Muscle of leg (tissue), 11 donors: ENCODE results near the gene ACAD10. TPM values are rescaled to one million over a fixed set of nuclear protein-coding genes. Genes with fewer than 3 reads are reported as not detected.

Experiments used
- DNase-seq: peaks from one replicate; pipeline ENCODE4 v3.0.0; 2013
- H3K27ac ChIP-seq: one replicate; pipeline ENCODE4 v1.5.1; 2013; ENCODE audit warnings: mild to moderate bottlenecking, low read length, control low read depth
- H3K27me3 ChIP-seq: one replicate; pipeline ENCODE4 v1.6.1; 2013; ENCODE audit warnings: low read length; ENCODE audit not compliant: control insufficient read depth, insufficient read depth
- H3K36me3 ChIP-seq: one replicate; pipeline ENCODE4 v1.6.1; 2013; ENCODE audit warnings: low read length; ENCODE audit not compliant: control insufficient read depth, insufficient read depth
- H3K4me1 ChIP-seq: one replicate; pipeline ENCODE4 v1.6.1; 2013; ENCODE audit warnings: low read length; ENCODE audit not compliant: control insufficient read depth, insufficient read depth
- H3K4me3 ChIP-seq: one replicate; pipeline ENCODE4 v1.5.1; 2013; ENCODE audit warnings: low read length, control low read depth
- H3K9me3 ChIP-seq: replicated peaks from 2 replicates; pipeline ENCODE4 v1.6.1; 2013; ENCODE audit warnings: low read depth, low read length; ENCODE audit not compliant: control insufficient read depth
- WGBS: methylation state at CpG from one replicate; pipeline ENCODE4 v1.1.5; 2013; ENCODE audit warnings: missing lambda C conversion rate; ENCODE audit not compliant: insufficient coverage; 5-methylcytosine and 5-hydroxymethylcytosine counted together
- polyA plus RNA-seq, 8 donors: library from polyadenylated mRNA; unstranded; fragments of 120-200 nt; gene quantifications; one replicate each; pipeline versions ENCODE4 v1.2.1 to v1.2.3, GENCODE V29; 2013; ENCODE audit warnings: inconsistent platforms in 1 of 8, low replicate concordance in 1 of 8; ENCODE audit not compliant: insufficient read length in 8 of 8, insufficient read depth in 1 of 8
- total RNA-seq: library from RNA; stranded (reverse); fragments of 120-200 nt; gene quantifications from one replicate; pipeline ENCODE4 v1.2.4, GENCODE V29; 2013

The ACAD10 gene
- total and polyA plus RNA-seq, 9 donors, result 11.4 to 20.2 (median 15.8) TPM

- Histone ChIP-seq H3K4me3 (no peak overlapping the region), H3K36me3 (peaks cover 39% of the 10 kb centered on the region), H3K9me3 (peaks cover 5% of the 10 kb centered on the region), H3K27me3 (no peaks in the 10 kb centered on the region), H3K4me1 (no peaks in the 10 kb centered on the region), H3K27ac (no peak overlapping the region)
- no peak for DNase-seq
- 92% methylated on average over 2 of the region's 4 CpGs for WGBS
These were observed 99.1 kb downstream of the ACAD10 start for GRCh38 chr12:111784953-111785352.

DNA sequence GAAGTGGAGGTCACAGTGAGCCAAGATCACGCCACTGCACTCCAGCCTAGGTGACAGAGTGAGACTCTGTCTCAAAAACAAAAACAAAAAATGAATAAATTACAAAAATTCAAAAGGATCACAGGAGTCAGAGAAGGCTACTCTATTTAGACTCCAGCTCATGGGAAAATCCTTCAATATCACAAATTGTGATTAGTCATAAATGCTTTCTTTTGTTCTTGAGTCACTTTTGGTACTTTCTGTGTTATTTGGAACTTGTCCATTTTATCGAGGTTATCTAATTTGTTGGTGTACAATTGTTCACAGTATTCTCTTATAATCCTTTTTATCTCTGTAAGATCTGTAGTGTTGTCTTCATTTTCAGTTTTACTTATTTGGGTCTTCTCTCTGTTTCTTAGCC lies 99.8 kb downstream of the ACAD10 start:
- Histone ChIP-seq H3K9me3 (peaks cover 5% of the 10 kb centered on the region), H3K4me3 (no peak overlapping the region), H3K27me3 (no peaks in the 10 kb centered on the region), H3K36me3 (peaks cover 45% of the 10 kb centered on the region), H3K4me1 (no peaks in the 10 kb centered on the region), H3K27ac (no peak overlapping the region)
- no peak for DNase-seq
- WGBS, result no CpG with 5 or more reads among the region's 2 CpGs

DNA sequence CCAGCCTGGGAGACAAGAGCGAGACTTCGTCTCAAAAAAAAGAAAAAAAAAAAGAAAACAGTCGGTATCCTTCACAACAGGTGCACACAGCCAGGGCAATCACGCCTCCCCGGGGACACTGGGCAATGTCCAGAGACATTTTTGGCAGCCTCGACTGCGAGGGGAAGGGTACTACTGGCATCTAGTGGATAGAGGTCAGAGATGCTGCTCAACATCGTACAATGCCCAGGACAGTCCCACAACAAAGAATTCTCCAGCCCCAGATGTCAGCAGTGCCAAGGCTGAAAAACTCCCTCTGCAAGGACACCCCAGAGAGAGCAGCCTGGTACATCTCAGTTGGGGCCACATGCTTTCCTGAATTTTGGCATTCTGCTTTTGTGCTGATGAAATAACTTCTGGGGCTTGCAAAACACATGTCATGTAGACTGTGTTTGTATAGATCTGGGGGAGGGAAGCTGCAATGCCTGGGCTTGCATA lies 102.4 kb downstream of the ACAD10 start:
- Histone ChIP-seq H3K4me1 (no peaks in the 10 kb centered on the region), H3K36me3 (peaks cover 57% of the 10 kb centered on the region), H3K27ac (no peak overlapping the region), H3K27me3 (no peaks in the 10 kb centered on the region), H3K9me3 (no peaks in the 10 kb centered on the region), H3K4me3 (no peak overlapping the region)
- 82% methylated on average over 2 of the region's 8 CpGs for WGBS
- DNase-seq, result no peak

- H3K9me3 ChIP-seq, result no peaks in the 10 kb centered on the region
- no peak overlapping the region for H3K27ac ChIP-seq
- no peak for DNase-seq
- no peaks in the 10 kb centered on the region for H3K4me1 ChIP-seq
- no peak overlapping the region for H3K4me3 ChIP-seq
- peaks cover 43% of the 10 kb centered on the region for H3K36me3 ChIP-seq
- no peaks in the 10 kb centered on the region for H3K27me3 ChIP-seq
- WGBS, result 91% methylated on average over 9 of the region's 11 CpGs
These were observed 103.9 kb downstream of the ACAD10 start for GRCh38 chr12:111789779-111790178.

DNA sequence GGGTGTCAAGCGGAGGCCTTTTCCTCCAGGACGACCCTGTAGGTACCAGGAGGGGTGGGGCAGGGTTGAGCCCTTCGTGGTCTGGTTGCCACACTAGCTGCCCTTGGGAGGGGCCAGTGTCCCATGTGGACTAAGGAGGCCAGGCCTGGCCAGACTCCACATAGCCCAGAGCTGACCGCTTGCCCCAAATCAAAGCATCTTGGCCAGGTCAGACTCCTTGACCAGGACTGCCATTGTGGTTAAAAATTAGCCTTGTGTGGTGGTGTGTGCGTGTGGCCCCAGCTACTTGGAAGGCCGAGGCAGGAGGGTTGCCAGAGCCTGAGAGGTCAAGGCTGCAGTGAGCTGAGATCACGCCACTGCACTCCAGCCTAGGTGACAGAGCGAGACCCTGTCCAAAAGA lies 105.7 kb downstream of the ACAD10 start:
- H3K4me3 ChIP-seq, result no peak overlapping the region
- 96% methylated on average over 6 of the region's 8 CpGs for WGBS
- H3K4me1 ChIP-seq, result no peaks in the 10 kb centered on the region
- H3K9me3 ChIP-seq, result no peaks in the 10 kb centered on the region
- no peak for DNase-seq
- H3K36me3 ChIP-seq, result peaks cover 39% of the 10 kb centered on the region
- no peaks in the 10 kb centered on the region for H3K27me3 ChIP-seq
- no peak overlapping the region for H3K27ac ChIP-seq

DNA sequence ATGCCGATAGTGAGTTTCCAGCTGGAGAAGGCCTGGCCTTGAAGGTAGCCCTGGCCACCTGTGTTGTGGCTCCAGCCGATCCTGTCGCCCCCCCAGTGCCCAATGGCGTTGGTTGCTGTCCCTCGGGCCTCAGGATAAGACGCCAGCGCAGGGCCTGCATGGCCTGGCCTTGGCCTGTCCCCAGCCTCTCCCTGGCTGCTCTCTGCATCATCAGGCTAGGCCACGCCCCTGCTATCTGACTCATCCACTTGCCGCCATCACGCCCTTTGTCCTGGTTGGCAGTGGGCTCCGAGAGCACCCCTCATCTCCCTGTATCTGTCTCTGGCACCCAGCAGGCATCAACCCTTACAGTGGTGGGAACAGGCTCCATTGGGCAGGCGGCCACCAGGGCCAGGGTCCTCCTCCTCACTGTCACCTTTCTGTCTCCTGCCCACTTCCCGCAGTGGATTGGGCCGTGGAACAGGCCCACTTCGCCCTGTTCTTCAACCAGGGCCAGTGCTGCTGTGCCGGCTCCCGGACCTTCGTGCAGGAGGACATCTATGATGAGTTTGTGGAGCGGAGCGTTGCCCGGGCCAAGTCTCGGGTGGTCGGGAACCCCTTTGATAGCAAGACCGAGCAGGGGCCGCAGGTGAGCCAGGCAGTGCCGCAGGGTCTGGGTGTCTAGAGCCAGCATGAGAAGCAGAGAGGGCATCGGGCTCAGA lies 106.5 kb downstream of the ACAD10 start:
- Histone ChIP-seq H3K9me3 (no peaks in the 10 kb centered on the region), H3K4me1 (no peaks in the 10 kb centered on the region), H3K27me3 (no peaks in the 10 kb centered on the region), H3K36me3 (peaks cover 40% of the 10 kb centered on the region), H3K4me3 (no peak overlapping the region), H3K27ac (no peak overlapping the region)
- WGBS, result 93% methylated on average over 26 of the region's 27 CpGs
- no peak for DNase-seq

DNA sequence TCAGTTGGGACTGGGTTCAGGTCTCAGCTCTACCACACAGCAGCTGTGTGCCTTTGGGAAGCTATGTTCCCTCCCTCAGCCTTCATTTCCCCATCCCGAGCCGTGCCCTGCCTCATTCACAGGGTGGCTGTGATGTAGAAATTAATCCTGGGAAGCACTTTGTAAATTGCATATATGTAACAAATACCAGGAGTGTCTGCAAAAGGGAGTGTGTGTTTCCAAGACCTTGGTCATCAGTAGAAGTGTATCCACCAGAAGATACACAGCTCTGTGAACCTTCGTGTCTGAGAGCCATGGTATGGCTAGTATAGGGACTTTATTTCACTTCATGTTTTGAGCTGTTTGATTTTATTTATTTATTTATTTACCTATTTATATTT lies 107.0 kb downstream of the ACAD10 start:
- Histone ChIP-seq H3K36me3 (peaks cover 41% of the 10 kb centered on the region), H3K4me1 (no peaks in the 10 kb centered on the region), H3K9me3 (no peaks in the 10 kb centered on the region), H3K27me3 (no peaks in the 10 kb centered on the region), H3K4me3 (no peak overlapping the region), H3K27ac (no peak overlapping the region)
- WGBS, result no CpG with 5 or more reads among the region's 3 CpGs
- no peak for DNase-seq

GRCh38 chr12:111798182-111798581 lies 112.3 kb downstream of the ACAD10 start:
- 94% methylated on average over 4 of the region's 4 CpGs for WGBS
- peaks cover 41% of the 10 kb centered on the region for H3K36me3 ChIP-seq
- no peaks in the 10 kb centered on the region for H3K9me3 ChIP-seq
- no peak overlapping the region for H3K27ac ChIP-seq
- no peaks in the 10 kb centered on the region for H3K4me1 ChIP-seq
- H3K27me3 ChIP-seq, result no peaks in the 10 kb centered on the region
- no peak overlapping the region for H3K4me3 ChIP-seq
- DNase-seq, result no peak

GRCh38 chr12:111799758-111800157 lies 113.9 kb downstream of the ACAD10 start:
- DNase-seq, result no peak
- 100% methylated on average over 8 of the region's 9 CpGs for WGBS
- no peaks in the 10 kb centered on the region for H3K27me3 ChIP-seq
- H3K9me3 ChIP-seq, result no peaks in the 10 kb centered on the region
- H3K4me1 ChIP-seq, result no peaks in the 10 kb centered on the region
- H3K4me3 ChIP-seq, result no peak overlapping the region
- H3K36me3 ChIP-seq, result peaks cover 52% of the 10 kb centered on the region
- no peak overlapping the region for H3K27ac ChIP-seq

DNA sequence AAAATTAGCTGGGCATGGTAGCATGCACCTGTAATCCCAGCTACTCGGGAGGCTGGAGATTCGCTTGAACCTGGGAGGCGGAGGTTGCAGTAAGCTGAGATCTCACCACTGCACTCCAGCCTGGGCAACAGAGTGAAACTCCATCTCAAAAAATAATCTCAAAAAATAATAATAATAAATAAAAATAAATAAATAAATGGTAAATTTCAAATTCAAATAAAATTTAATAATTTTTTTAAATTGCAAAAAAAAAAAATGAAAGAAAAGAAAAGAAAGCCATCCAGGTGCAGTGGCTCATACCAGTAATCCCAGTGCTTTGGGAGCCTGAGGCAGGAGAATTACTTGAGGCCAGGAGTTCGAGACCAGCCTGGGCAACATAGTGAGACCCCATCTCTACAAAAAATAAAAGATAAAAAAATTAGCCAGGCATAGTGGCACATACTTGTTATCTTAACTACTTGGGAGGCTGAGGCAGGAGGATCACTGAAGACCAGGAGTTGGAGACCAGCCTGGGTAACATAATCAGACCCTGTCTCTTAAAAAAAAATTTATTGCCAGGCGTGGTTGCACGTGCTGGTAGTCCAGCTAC lies 117.3 kb downstream of the ACAD10 start:
- H3K27me3 ChIP-seq, result no peaks in the 10 kb centered on the region
- peaks cover 45% of the 10 kb centered on the region for H3K36me3 ChIP-seq
- H3K9me3 ChIP-seq, result no peaks in the 10 kb centered on the region
- DNase-seq, result no peak
- H3K4me3 ChIP-seq, result no peak overlapping the region
- WGBS, result 88% methylated on average over 4 of the region's 6 CpGs
- H3K4me1 ChIP-seq, result no peaks in the 10 kb centered on the region
- H3K27ac ChIP-seq, result no peak overlapping the region
